ENCODE measurements around the gene SPECC1. TPM values are rescaled to one million over a fixed set of nuclear protein-coding genes. Genes with fewer than 3 reads are reported as not detected.
A peak's percentile ranks its signal among the peaks of the same experiment; 100 is the strongest.
"Not testable (repeated sequence)": the region's sequence is repeated elsewhere in the genome, so short reads cannot be mapped to it uniquely, and the experiment has no call there.

SPECC1 gene
- total RNA-seq, 2 experiments from 2014 or later = 15.4 to 17.0 TPM

DNA sequence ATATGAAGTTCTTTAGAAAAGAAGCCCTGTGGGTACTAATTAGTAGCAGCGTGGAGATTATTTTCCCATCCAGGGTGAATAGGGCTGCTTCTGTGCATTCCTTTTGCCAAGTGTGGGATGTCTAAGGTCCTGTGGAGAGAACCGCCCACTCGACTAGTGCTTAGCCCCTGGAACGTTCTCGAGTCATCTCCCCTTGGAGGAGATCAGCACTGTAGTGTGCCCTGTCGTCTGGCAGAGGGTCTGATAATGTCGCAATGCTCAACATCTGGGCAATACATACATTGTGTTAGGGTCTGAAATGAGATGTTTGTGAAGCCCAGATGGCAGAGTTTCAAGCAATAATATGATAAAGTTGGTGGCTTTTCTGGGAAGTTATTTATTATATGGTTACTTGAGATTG lies 64.8 kb downstream of the SPECC1 start:
- ChIA-PET POLR2A (no interaction called here), CTCF (interaction anchor here (1.2 kb wide), 1 partner anchor 65 kb away, joined by 3 read pairs; no protein-coding TSS in a partner anchor)
- Mint-ChIP-seq H3K27ac (no peak overlapping the region), H3K27me3 (no peaks in the 10 kb centered on the region), H3K36me3 (no peaks in the 10 kb centered on the region), H3K4me3 (peak overlapping the region; percentile 33), H3K4me1 (ENCODE audit: low read depth) (peaks cover 33% of the 10 kb centered on the region), H3K9me3 (no peaks in the 10 kb centered on the region)
- DNase-seq = no peak
- intact Hi-C loops (cut with micrococcal nuclease) = no loop called here

DNA sequence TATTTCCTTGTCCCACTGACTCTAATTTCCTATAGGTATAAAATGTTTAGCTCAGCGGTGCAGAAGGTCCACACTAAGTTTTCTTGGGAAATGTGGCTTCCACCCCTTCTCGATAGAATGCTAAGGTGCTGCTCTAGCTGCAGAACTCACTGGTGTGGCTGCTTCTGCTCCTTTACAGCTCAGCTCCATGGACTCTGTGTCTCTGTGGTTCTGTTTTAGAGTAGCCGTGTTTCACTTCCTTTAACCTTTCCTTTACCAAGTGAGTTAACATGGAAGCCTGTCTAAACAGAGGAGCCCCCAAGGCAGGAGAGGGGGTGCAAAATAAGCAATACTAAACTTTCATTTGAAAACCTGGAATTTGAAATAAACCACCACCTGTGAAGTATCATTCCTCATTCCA lies 65.3 kb downstream of the SPECC1 start:
- Mint-ChIP-seq H3K27ac (no peak overlapping the region), H3K4me1 (ENCODE audit: low read depth) (peaks cover 33% of the 10 kb centered on the region), H3K9me3 (no peaks in the 10 kb centered on the region), H3K27me3 (no peaks in the 10 kb centered on the region), H3K4me3 (peak overlapping the region; percentile 27), H3K36me3 (no peaks in the 10 kb centered on the region)
- CTCF ChIA-PET = interaction anchor here (1.8 kb wide), 1 partner anchor 64 kb away, joined by 6 read pairs; no protein-coding TSS in a partner anchor
- intact Hi-C loops (cut with micrococcal nuclease) = no loop called here
- POLR2A ChIA-PET = no interaction called here
- DNase-seq = no peak

DNA sequence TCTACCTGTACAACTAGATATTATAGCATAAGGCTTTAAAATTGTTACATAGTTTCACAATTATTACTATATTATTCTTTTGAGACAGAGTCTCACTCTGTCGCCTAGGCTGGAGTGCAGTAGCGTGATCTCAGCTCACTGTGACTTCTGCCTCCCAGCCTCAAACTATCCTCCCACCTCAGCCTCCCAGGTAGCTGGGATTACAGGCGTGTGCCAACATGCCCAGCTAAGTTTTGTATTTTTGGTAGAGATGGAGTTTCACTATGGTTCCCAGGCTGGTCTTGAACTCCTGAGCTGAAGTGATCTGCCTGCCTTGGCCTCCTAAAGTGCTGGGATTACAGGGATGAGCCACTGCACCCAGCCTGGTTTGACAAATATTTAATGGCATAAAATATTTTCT lies 67.0 kb downstream of the SPECC1 start:
- H3K36me3 Mint-ChIP-seq; H3K27ac Mint-ChIP-seq; H3K9me3 Mint-ChIP-seq; H3K27me3 Mint-ChIP-seq; DNase-seq; H3K4me3 Mint-ChIP-seq; POLR2A ChIA-PET; intact Hi-C loops (cut with micrococcal nuclease): not testable (repeated sequence)
- peaks cover 33% of the 10 kb centered on the region for H3K4me1 Mint-ChIP-seq (ENCODE audit: low read depth)
- CTCF ChIA-PET = interaction anchor here (1.1 to 1.8 kb wide), 2 partner anchors 66 to 83 kb away, joined by 4 to 6 read pairs; no protein-coding TSS in a partner anchor

- no peak overlapping the region for H3K27ac Mint-ChIP-seq
- H3K4me3 Mint-ChIP-seq = no peak overlapping the region
- H3K36me3 Mint-ChIP-seq = no peaks in the 10 kb centered on the region
- POLR2A ChIA-PET = no interaction called here
- CTCF ChIA-PET = no interaction called here
- intact Hi-C loops (cut with micrococcal nuclease) = no loop called here
- DNase-seq = no peak
- H3K4me1 Mint-ChIP-seq (ENCODE audit: low read depth) = peaks cover 25% of the 10 kb centered on the region
- H3K27me3 Mint-ChIP-seq = no peaks in the 10 kb centered on the region
- H3K9me3 Mint-ChIP-seq = no peaks in the 10 kb centered on the region
These were observed 69.0 kb downstream of the SPECC1 start for GRCh38 chr17:20077978-20078685.

DNA sequence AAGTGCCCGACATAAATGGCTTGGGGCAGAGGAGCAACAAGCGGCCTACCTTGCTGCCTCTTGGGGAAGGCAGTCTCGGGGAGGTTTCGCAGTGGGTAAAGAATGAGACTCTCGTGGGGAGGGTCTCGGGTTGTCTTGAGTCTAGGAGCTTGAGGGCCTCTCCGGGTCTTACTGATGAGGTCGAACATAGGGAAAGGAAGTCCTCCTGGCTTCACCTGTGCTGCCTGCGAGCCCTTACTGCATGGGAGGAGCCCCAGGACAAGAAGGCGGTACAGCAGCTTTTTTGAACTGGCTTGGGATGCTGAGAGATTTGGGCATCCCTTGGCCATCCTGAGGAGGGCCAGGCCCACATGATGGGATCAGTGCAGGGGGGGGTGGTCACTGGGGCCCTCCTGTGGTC lies 71.4 kb downstream of the SPECC1 start:
- no peaks in the 10 kb centered on the region for H3K9me3 Mint-ChIP-seq
- intact Hi-C loops (cut with micrococcal nuclease) = no loop called here
- DNase-seq = no peak
- no peaks in the 10 kb centered on the region for H3K36me3 Mint-ChIP-seq
- POLR2A ChIA-PET = interaction anchor here (0.6 kb wide), 1 partner anchor 159 kb away, joined by 3 read pairs; no protein-coding TSS in a partner anchor
- CTCF ChIA-PET = no interaction called here
- H3K27ac Mint-ChIP-seq = no peak overlapping the region
- H3K4me1 Mint-ChIP-seq (ENCODE audit: low read depth) = peaks cover 10% of the 10 kb centered on the region
- H3K4me3 Mint-ChIP-seq = no peak overlapping the region
- no peaks in the 10 kb centered on the region for H3K27me3 Mint-ChIP-seq

DNA sequence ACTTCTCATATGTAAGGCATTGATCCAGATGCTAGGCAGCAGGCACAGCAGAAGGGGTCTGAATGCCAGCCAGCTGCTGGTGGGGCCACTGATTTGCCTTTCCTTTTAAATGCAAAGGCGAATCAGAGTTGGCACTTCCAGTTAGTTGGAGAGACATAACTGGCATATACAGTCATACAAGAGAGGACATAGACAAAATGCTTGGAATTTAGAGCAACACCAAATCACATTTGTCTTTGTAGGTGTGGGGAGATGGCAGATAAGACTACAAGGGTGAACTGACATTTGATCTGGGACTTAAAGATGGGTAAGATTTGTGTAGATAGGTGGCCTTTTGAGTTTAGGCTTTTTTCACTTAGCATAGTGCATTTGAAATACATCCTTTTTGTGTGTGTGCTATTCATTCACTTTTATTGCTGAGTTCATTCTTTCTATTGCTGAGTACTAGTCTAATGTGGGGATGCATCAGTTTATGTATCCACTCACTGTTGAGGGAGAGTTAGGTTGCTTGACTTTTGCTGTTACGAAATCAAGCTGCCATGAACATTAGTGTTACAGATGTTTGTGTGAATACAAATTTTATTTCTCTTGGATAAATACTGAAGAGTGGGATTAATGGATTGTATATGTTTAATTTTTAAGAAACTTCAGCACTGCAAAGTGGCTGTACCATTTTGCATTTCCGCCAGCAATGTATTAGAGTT lies 74.1 kb downstream of the SPECC1 start:
- intact Hi-C loops (cut with micrococcal nuclease) = no loop called here
- ChIA-PET CTCF (no interaction called here), POLR2A (no interaction called here)
- Mint-ChIP-seq H3K36me3 (no peaks in the 10 kb centered on the region), H3K27me3 (no peaks in the 10 kb centered on the region), H3K27ac (no peak overlapping the region), H3K4me3 (no peak overlapping the region), H3K9me3 (no peaks in the 10 kb centered on the region), H3K4me1 (ENCODE audit: low read depth) (peaks cover under 1% of the 10 kb centered on the region)
- no peak for DNase-seq

DNA sequence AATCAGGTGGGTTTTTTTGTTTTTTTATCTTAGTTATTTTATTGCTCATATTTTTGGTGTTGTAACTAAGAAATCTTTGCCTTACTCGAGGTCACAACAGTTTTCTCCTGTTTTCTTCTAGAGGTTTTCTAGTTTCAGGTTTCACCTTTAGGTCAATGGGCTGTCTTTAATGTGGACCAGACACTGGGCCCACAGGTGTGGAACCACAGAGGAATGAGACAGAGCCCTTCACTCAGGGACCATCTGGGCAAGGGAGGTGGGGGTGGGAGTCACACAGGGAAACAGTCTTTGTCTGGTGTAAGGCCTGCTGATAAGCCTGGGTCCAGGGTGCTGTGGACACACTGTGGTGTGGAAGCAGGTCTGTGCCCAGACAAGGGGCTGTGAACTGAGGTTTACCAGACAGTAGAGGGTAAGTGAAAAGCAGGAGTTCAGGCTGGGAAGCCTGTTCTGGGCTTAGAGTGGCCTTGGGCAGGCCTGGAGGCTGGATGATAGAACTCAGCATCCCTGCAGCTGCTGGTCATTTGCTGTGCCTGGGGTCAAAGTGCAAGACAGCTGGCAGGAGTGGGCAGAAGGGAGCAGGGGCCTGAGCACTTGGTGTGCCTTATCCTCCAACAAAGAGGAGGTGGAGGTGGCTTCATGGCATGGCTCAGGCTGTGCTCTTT lies 75.6 kb downstream of the SPECC1 start:
- H3K4me3 Mint-ChIP-seq = no peak overlapping the region
- DNase-seq = no peak
- peaks cover 3% of the 10 kb centered on the region for H3K4me1 Mint-ChIP-seq (ENCODE audit: low read depth)
- no peaks in the 10 kb centered on the region for H3K27me3 Mint-ChIP-seq
- intact Hi-C loops (cut with micrococcal nuclease) = no loop called here
- H3K27ac Mint-ChIP-seq = no peak overlapping the region
- POLR2A ChIA-PET = no interaction called here
- H3K9me3 Mint-ChIP-seq = no peaks in the 10 kb centered on the region
- CTCF ChIA-PET = no interaction called here
- H3K36me3 Mint-ChIP-seq = no peaks in the 10 kb centered on the region

DNA sequence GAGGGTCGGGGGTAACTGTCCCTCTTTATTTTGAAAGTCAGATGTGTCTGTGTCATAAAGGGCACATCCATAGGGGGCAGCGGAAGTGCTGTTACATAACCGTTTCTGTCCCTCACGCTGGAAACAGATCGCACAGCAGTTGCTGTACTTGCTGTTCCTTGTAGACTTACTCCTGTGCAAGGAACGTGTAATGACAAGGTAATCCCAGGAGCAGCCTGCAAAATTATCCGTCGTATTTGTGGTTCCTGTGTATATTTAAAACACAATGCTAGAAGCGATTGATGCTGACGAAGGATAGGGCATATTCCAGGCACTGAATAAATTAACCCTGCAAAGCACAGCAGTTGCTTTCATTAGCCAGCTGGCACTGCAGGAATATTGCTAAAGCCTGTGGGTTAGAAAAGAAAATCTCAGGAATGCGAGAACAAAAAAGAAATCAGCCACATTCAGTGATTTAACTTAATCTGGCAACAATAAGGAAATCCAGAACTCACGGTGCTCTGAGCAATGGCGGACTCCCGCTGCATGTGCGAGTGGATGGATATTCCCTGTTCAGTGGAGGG lies 76.2 kb downstream of the SPECC1 start:
- CTCF ChIA-PET = no interaction called here
- H3K36me3 Mint-ChIP-seq = no peaks in the 10 kb centered on the region

DNA sequence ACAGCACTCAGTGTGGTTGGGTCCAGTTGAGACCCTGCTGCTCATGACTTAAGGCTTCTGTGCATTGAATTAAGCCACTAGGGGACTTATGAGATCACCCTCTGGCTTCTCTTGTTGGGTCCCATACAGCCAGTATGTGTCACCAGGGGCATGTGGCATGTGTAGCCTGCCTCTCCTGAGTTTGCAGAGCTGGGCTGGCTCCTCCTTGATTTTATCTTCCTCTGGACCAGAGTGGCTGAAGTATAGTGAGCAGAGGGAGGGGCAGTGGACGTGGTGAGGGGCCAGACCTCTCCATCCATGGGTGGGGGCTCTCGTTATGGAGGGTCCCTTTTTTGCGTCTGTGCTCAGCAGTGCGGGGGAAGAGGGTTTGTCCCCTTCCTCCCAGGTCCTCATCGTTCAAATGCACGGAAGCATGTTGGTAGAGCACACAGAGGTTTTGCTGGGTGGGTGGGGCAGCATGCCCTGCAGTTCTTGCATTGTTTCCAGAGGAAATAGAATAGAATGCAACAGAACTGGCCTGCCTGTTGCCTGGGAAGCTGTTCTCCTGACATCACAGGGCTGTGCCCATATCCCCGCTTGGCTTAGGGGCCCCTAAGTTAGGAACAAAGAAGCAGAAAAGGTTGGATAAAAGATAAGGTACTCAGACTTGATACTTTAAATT lies 77.4 kb downstream of the SPECC1 start:
- intact Hi-C loops (cut with micrococcal nuclease) = no loop called here
- Mint-ChIP-seq H3K27ac (no peak overlapping the region), H3K36me3 (no peaks in the 10 kb centered on the region), H3K27me3 (no peaks in the 10 kb centered on the region), H3K4me3 (no peak overlapping the region), H3K4me1 (ENCODE audit: low read depth) (peaks cover 13% of the 10 kb centered on the region), H3K9me3 (no peaks in the 10 kb centered on the region)
- CTCF ChIA-PET = no interaction called here
- DNase-seq = no peak
- POLR2A ChIA-PET = no interaction called here

More for the DNA sequence above, 76.2 kb downstream of the SPECC1 start:
- Mint-ChIP-seq H3K4me1 (ENCODE audit: low read depth) (peaks cover 9% of the 10 kb centered on the region), H3K27ac (no peak overlapping the region), H3K27me3 (no peaks in the 10 kb centered on the region), H3K4me3 (no peak overlapping the region), H3K9me3 (no peaks in the 10 kb centered on the region)
- intact Hi-C loops (cut with micrococcal nuclease) = no loop called here
- POLR2A ChIA-PET = no interaction called here
- DNase-seq = no peak

- CTCF ChIA-PET = interaction anchor here (1.2 kb wide), 1 partner anchor 95 kb away, joined by 8 read pairs; no protein-coding TSS in a partner anchor
- intact Hi-C loops (cut with micrococcal nuclease) = no loop called here
- no peaks in the 10 kb centered on the region for H3K27me3 Mint-ChIP-seq
- no peak for DNase-seq
- no peaks in the 10 kb centered on the region for H3K36me3 Mint-ChIP-seq
- H3K9me3 Mint-ChIP-seq = no peaks in the 10 kb centered on the region
- H3K4me3 Mint-ChIP-seq = no peak overlapping the region
- H3K27ac Mint-ChIP-seq = no peak overlapping the region
- peaks cover 13% of the 10 kb centered on the region for H3K4me1 Mint-ChIP-seq (ENCODE audit: low read depth)
- POLR2A ChIA-PET = no interaction called here
These were observed 78.5 kb downstream of the SPECC1 start for GRCh38 chr17:20087538-20088250.

- no peak overlapping the region for H3K27ac Mint-ChIP-seq
- no peak overlapping the region for H3K4me3 Mint-ChIP-seq
- no peaks in the 10 kb centered on the region for H3K36me3 Mint-ChIP-seq
- no peaks in the 10 kb centered on the region for H3K9me3 Mint-ChIP-seq
- ChIA-PET POLR2A (no interaction called here), CTCF (interaction anchor here (0.6 to 1.0 kb wide), 2 partner anchors 77 to 97 kb away, joined by 3 to 4 read pairs; no protein-coding TSS in a partner anchor)
- H3K4me1 Mint-ChIP-seq (ENCODE audit: low read depth) = peaks cover 13% of the 10 kb centered on the region
- intact Hi-C loops (cut with micrococcal nuclease) = no loop called here
- H3K27me3 Mint-ChIP-seq = no peaks in the 10 kb centered on the region
- peak; percentile 25 for DNase-seq
These were observed 80.8 kb downstream of the SPECC1 start for GRCh38 chr17:20089756-20090547.
